GM12878 (cell line): ENCODE results near the gene MFSD11. TPM values are rescaled to one million over a fixed set of nuclear protein-coding genes. Genes with fewer than 3 reads are reported as not detected.

Source experiments
- BCLAF1 ChIP-seq: fragments of 450-650 bp; IDR thresholded peaks from 2 replicates; pipeline ENCODE4 v1.6.1; 2017; ENCODE audit warnings: antibody characterized with exemption, mild to moderate bottlenecking, moderate library complexity
- CHD1 ChIP-seq: IDR thresholded peaks from 2 replicates; pipeline ENCODE4 v1.6.1; 2012; ENCODE audit warnings: low read depth, low read length, improper control_type of control experiment
- CHD2 ChIP-seq: IDR thresholded peaks from 2 replicates; pipeline ENCODE4 v1.6.1; 2011; ENCODE audit warnings: low read depth, low read length, improper control_type of control experiment, borderline replicate concordance
- CHD4 ChIP-seq: fragments of 200-600 bp; sonication (generic); IDR thresholded peaks from 2 replicates; pipeline ENCODE4 v1.6.1; 2016; ENCODE audit warnings: mild to moderate bottlenecking
- EGR1 ChIP-seq, 2 experiments: IDR thresholded peaks; 1 replicate in 1 of 2; 2 replicates in 1 of 2; pipeline ENCODE4 v1.6.1; 2011 to 2012; ENCODE audit warnings: low read depth in 2 of 2, low read length in 2 of 2, borderline replicate concordance in 1 of 2, mild to moderate bottlenecking in 1 of 2, moderate library complexity in 1 of 2
- HDAC6 ChIP-seq: fragments of 200-600 bp; sonication (generic); IDR thresholded peaks from one replicate; pipeline ENCODE4 v1.8.0; 2017; ENCODE audit warnings: antibody characterized with exemption; ENCODE audit not compliant: unreplicated experiment
- MEF2B ChIP-seq: fragments of 450-650 bp; IDR thresholded peaks from 2 replicates; pipeline ENCODE4 v1.6.1; 2018; ENCODE audit warnings: mild to moderate bottlenecking, moderate library complexity; ENCODE audit not compliant: partially characterized antibody, poor library complexity, severe bottlenecking
- MTA2 ChIP-seq: fragments of 450-650 bp; IDR thresholded peaks from 2 replicates; pipeline ENCODE4 v1.6.1; 2016; ENCODE audit warnings: low read depth, mild to moderate bottlenecking, moderate library complexity
- MYC ChIP-seq: IDR thresholded peaks from 2 replicates; pipeline ENCODE4 v1.6.1; 2011; ENCODE audit warnings: mild to moderate bottlenecking, low read length, moderate library complexity, inconsistent platforms; ENCODE audit not compliant: insufficient read depth, insufficient replicate concordance, insufficient read length, severe bottlenecking
- NKRF ChIP-seq: fragments of 450-650 bp; conservative IDR thresholded peaks from 2 replicates; pipeline ENCODE4 v1.6.1; 2017; ENCODE audit warnings: mild to moderate bottlenecking, moderate library complexity
- NR2C1 ChIP-seq: fragments of 450-650 bp; IDR thresholded peaks from 2 replicates; pipeline ENCODE4 v1.6.1; 2017; ENCODE audit warnings: antibody characterized with exemption, mild to moderate bottlenecking, moderate library complexity
- SPI1 ChIP-seq: IDR thresholded peaks from 2 replicates; pipeline ENCODE4 v1.6.1; 2011; ENCODE audit warnings: low read depth, mild to moderate bottlenecking, low read length, moderate library complexity, borderline replicate concordance; ENCODE audit not compliant: insufficient read depth
- SREBF2 ChIP-seq: IDR thresholded peaks from 2 replicates; pipeline ENCODE4 v1.6.1; 2012; ENCODE audit warnings: mild to moderate bottlenecking, low read length
- SRF ChIP-seq, 2 experiments: IDR thresholded peaks; 2 replicates each; pipeline ENCODE4 v1.6.1; 2011; ENCODE audit warnings: low read depth in 2 of 2, low read length in 2 of 2, mild to moderate bottlenecking in 1 of 2, moderate library complexity in 1 of 2
- TCF3 ChIP-seq: IDR thresholded peaks from 2 replicates; pipeline ENCODE4 v1.6.1; 2012; ENCODE audit warnings: low read depth, mild to moderate bottlenecking, low read length, borderline replicate concordance; ENCODE audit not compliant: insufficient read depth
- USF2 ChIP-seq: IDR thresholded peaks from 2 replicates; pipeline ENCODE4 v1.6.1; 2011; ENCODE audit warnings: low read depth, low read length, improper control_type of control experiment, borderline replicate concordance
- ZBTB4 ChIP-seq: fragments of 450-650 bp; formaldehyde crosslinking; IDR thresholded peaks from 2 replicates; pipeline ENCODE4 v1.4.0; 2022; ENCODE audit warnings: mild to moderate bottlenecking, moderate library complexity
- ZNF207 ChIP-seq: fragments of 450-650 bp; IDR thresholded peaks from 2 replicates; pipeline ENCODE4 v1.6.1; 2014; ENCODE audit warnings: antibody characterized with exemption, mild to moderate bottlenecking, borderline replicate concordance
- ZNF24 ChIP-seq: fragments of 450-650 bp; IDR thresholded peaks from 2 replicates; pipeline ENCODE4 v1.6.1; 2017; ENCODE audit warnings: antibody characterized with exemption, mild to moderate bottlenecking
- ZZZ3 ChIP-seq: IDR thresholded peaks from 2 replicates; pipeline ENCODE4 v1.6.1; 2011; ENCODE audit warnings: low read depth; ENCODE audit not compliant: control insufficient read depth, insufficient read length
- polyA plus RNA-seq, 11 experiments: library from polyadenylated mRNA; depleted of rRNA in 4 of 11; unstranded in 6 of 11; stranded (reverse) in 5 of 11; fragments of >200 nt; fragmentation: Nextera tagmentation in 4 of 11; fragmentation: Illumina TruSeq in 1 of 11; extraction: Ambion mirVana in 4 of 11; extraction: Trizol in 1 of 11; gene quantifications; 1 replicate in 1 of 11; 2 replicates in 10 of 11; pipeline versions ENCODE4 v1.2.1 to v1.2.3, GENCODE V29; 2011 to 2016; ENCODE audit warnings: inconsistent platforms in 2 of 11, missing spikeins in 2 of 11, low read depth in 1 of 11
- total RNA-seq, 4 experiments: library from RNA; depleted of rRNA in 3 of 4; stranded (reverse); fragments of >200 nt in 3 of 4; fragmentation: Illumina TruSeq in 1 of 4; extraction: Trizol in 1 of 4; gene quantifications; 2 replicates each; pipeline versions ENCODE4 v1.2.1 to v1.2.3, GENCODE V29; 2013 to 2021

Gene MFSD11
- total and polyA plus RNA-seq, 10 of the 15 experiments (the other 5 are each of a cell fraction or from before 2014, with no cell fraction given) = 11.0 to 19.4 (median 15.5) TPM

GRCh38 chr17:76737676-76738467 lies at the start of gene MFSD11 (continued):
- no peak for TF ChIP-seq MYC
- TF ChIP-seq USF2 = peak; percentile 76
- TF ChIP-seq CHD2 = peak; percentile 75
- no peak for TF ChIP-seq CHD1
- TF ChIP-seq SPI1 = no peak; the same call in 1 of the 2 replicates
- TF ChIP-seq ZNF207 = peak; percentile 87
- TF ChIP-seq EGR1 (IDR thresholded peaks at IDR 0.05; ENCODE audit: borderline replicate concordance in 1 of 2, low read depth in 2 of 2, low read length in 2 of 2) = 0 out of 3 replicates have a peak, but pooled peaks of 1 of the 2 experiments have one; percentile 25
- TF ChIP-seq HDAC6 = no peak
- peak; percentile 96 for TF ChIP-seq NKRF
- no peak for TF ChIP-seq BCLAF1
- TF ChIP-seq ZNF24 = no peak
- no peak for TF ChIP-seq SRF (IDR thresholded peaks at IDR 0.05; ENCODE audit: low read depth in 2 of 2, low read length in 2 of 2)
- TF ChIP-seq NR2C1 = peak; percentile 77
- TF ChIP-seq TCF3 = 0 out of 2 replicates have a peak, but pooled peaks have one; percentile 65
- TF ChIP-seq CHD4 = no peak
- no peak for TF ChIP-seq ZBTB4 (CRISPR knock-in tag)
- TF ChIP-seq ZZZ3 = no peak
- TF ChIP-seq SREBF2 = no peak
- no peak for TF ChIP-seq MTA2
- TF ChIP-seq MEF2B = no peak
